ENCODE results near the gene DACH1. TPM values are rescaled to one million over a fixed set of nuclear protein-coding genes. Genes with fewer than 3 reads are reported as not detected.

Gene DACH1
- total and polyA plus RNA-seq, 9 of the 15 experiments (the other 6 are each of a cell fraction or from before 2014, with no cell fraction given): 0.04 to 0.07 (median 0.04) TPM; not detected in 2

GRCh38 chr13:71854401-71854800 lies 12.6 kb downstream of the DACH1 start (continued):
- no peak for TF ChIP-seq ZBTB11 (CRISPR knock-in tag; IDR thresholded peaks at IDR 0.05)
- no peak for TF ChIP-seq ZNF318 (IDR thresholded peaks at IDR 0.05; ENCODE audit: borderline replicate concordance in 1 of 2, low read depth in 1 of 2)
- TF ChIP-seq GABPA (tag; conservative IDR thresholded peaks at IDR 0.05; ENCODE audit: low read depth): no peak
- TF ChIP-seq RBM15 (IDR thresholded peaks at IDR 0.05; ENCODE audit: insufficient read depth, low read length): no peak
- TF ChIP-seq COPS2 (conservative IDR thresholded peaks at IDR 0.05): no peak
- TF ChIP-seq NFIC (IDR thresholded peaks at IDR 0.05): no peak
- no peak for TF ChIP-seq HCFC1 (IDR thresholded peaks at IDR 0.05; ENCODE audit: low read depth, low read length)
- no peak for TF ChIP-seq FOXJ3 (CRISPR knock-in tag; IDR thresholded peaks at IDR 0.05)
- TF ChIP-seq ZNF766 (CRISPR knock-in tag; conservative IDR thresholded peaks at IDR 0.05): no peak
- TF ChIP-seq GABPB2 (CRISPR knock-in tag; conservative IDR thresholded peaks at IDR 0.05): no peak

Data from K562 (cell line).